Loucy (cell line): ENCODE measurements around the gene NADK.

ENCODE experiments used
- H2AFZ ChIP-seq: fragments of 200-600 bp; sonication (generic); 2 replicates; pipeline ENCODE4 v1.6.0; 2016; ENCODE audit warnings: antibody characterized with exemption, mild to moderate bottlenecking, low read length, moderate library complexity
- H3F3A ChIP-seq: fragments of 200-600 bp; 2 replicates; pipeline ENCODE4 v1.6.0; 2016; ENCODE audit warnings: antibody characterized with exemption, low read depth, mild to moderate bottlenecking
- H3K27me3 ChIP-seq: fragments of 200-600 bp; sonication (generic); 2 replicates; pipeline ENCODE4 v1.6.1; 2014; ENCODE audit warnings: low read length, mild to moderate bottlenecking; ENCODE audit not compliant: insufficient read depth, poor library complexity, severe bottlenecking
- H3K36me3 ChIP-seq: fragments of 200-600 bp; sonication (generic); 2 replicates; pipeline ENCODE4 v1.6.1; 2016; ENCODE audit warnings: low read length; ENCODE audit not compliant: insufficient read depth
- H3K4me1 ChIP-seq: fragments of 200-600 bp; sonication (generic); 2 replicates; pipeline ENCODE4 v1.5.1; 2014; ENCODE audit warnings: low read length, mild to moderate bottlenecking; ENCODE audit not compliant: insufficient read depth, poor library complexity, severe bottlenecking
- H3K4me2 ChIP-seq: fragments of 200-600 bp; sonication (generic); 2 replicates; pipeline ENCODE4 v1.6.0; 2014; ENCODE audit warnings: antibody characterized with exemption, low read length, low read depth, mild to moderate bottlenecking; ENCODE audit not compliant: poor library complexity, severe bottlenecking
- H3K4me3 ChIP-seq: fragments of 200-600 bp; sonication (generic); 2 replicates; pipeline ENCODE4 v1.5.1; 2014; ENCODE audit warnings: low read length, mild to moderate bottlenecking, mixed read lengths; ENCODE audit not compliant: poor library complexity, severe bottlenecking
- H3K79me2 ChIP-seq: fragments of 200-600 bp; sonication (generic); 2 replicates; pipeline ENCODE4 v1.6.1; 2014; ENCODE audit warnings: low read length; ENCODE audit not compliant: insufficient read depth
- H3K9ac ChIP-seq: fragments of 200-600 bp; sonication (generic); 2 replicates; pipeline ENCODE4 v1.6.0; 2014; ENCODE audit warnings: mild to moderate bottlenecking, low read depth, low read length, moderate library complexity; ENCODE audit not compliant: poor library complexity, severe bottlenecking
- H3K9me2 ChIP-seq: fragments of 200-600 bp; sonication (generic); replicated peaks from 2 replicates; pipeline ENCODE4 v1.6.1; 2016; ENCODE audit warnings: low read depth, low read length, mixed read lengths
- H3K9me3 ChIP-seq: fragments of 200-600 bp; sonication (generic); 2 replicates; pipeline ENCODE4 v1.6.1; 2014; ENCODE audit warnings: mild to moderate bottlenecking, antibody characterized with exemption, low read length, low read depth; ENCODE audit not compliant: insufficient read depth
- H4K20me1 ChIP-seq: fragments of 200-600 bp; sonication (generic); 2 replicates; pipeline ENCODE4 v1.6.0; 2014; ENCODE audit warnings: antibody characterized with exemption, low read length, mild to moderate bottlenecking; ENCODE audit not compliant: insufficient read depth, poor library complexity, severe bottlenecking
- EZH2phosphoT487 ChIP-seq: fragments of 200-600 bp; IDR thresholded peaks from 2 replicates; pipeline ENCODE4 v1.6.1; 2018; ENCODE audit warnings: antibody characterized with exemption, mild to moderate bottlenecking, moderate library complexity, borderline replicate concordance
- TF ChIP-seq, protein P1 (sequence below): fragments of 200-600 bp; sonication (generic); conservative IDR thresholded peaks from 2 replicates; pipeline ENCODE4 v1.5.1; 2014; ENCODE audit warnings: mild to moderate bottlenecking, antibody characterized with exemption, low read length

The NADK gene

DNA sequence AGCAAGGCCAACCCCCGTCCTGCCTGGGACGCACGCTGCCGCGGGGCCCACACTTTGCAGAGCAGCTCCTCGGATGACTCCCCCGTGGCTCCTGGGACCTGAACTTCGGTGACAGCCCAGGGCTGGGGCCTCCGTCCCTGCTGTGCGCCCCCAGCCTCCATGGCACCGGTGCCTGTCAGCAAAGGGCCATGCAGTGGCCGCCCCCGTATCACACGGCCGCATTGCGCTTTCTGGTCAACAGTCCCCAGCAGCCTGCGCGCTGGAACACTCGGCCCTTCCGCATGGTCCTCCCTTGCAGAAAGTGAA is 18.0 kb downstream of the NADK start:
- no peak overlapping the region for H3K4me2 ChIP-seq
- no peaks in the 10 kb centered on the region for H3K9me3 ChIP-seq
- no peaks in the 10 kb centered on the region for H3K79me2 ChIP-seq
- TF ChIP-seq, protein P1, sequence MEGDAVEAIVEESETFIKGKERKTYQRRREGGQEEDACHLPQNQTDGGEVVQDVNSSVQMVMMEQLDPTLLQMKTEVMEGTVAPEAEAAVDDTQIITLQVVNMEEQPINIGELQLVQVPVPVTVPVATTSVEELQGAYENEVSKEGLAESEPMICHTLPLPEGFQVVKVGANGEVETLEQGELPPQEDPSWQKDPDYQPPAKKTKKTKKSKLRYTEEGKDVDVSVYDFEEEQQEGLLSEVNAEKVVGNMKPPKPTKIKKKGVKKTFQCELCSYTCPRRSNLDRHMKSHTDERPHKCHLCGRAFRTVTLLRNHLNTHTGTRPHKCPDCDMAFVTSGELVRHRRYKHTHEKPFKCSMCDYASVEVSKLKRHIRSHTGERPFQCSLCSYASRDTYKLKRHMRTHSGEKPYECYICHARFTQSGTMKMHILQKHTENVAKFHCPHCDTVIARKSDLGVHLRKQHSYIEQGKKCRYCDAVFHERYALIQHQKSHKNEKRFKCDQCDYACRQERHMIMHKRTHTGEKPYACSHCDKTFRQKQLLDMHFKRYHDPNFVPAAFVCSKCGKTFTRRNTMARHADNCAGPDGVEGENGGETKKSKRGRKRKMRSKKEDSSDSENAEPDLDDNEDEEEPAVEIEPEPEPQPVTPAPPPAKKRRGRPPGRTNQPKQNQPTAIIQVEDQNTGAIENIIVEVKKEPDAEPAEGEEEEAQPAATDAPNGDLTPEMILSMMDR, result no peak
- no peak for TF ChIP-seq EZH2phosphoT487
- no peaks in the 10 kb centered on the region for H3F3A ChIP-seq
- H3K36me3 ChIP-seq, result peaks cover 53% of the 10 kb centered on the region; the same call in 1 of the 2 replicates
- no peaks in the 10 kb centered on the region for H4K20me1 ChIP-seq
- no peaks in the 10 kb centered on the region for H3K9me2 ChIP-seq
- H3K4me1 ChIP-seq, result no peaks in the 10 kb centered on the region
- no peak overlapping the region for H3K9ac ChIP-seq
- no peaks in the 10 kb centered on the region for H3K27me3 ChIP-seq
- H2AFZ ChIP-seq, result no peak overlapping the region
- H3K4me3 ChIP-seq, result no peak overlapping the region

DNA sequence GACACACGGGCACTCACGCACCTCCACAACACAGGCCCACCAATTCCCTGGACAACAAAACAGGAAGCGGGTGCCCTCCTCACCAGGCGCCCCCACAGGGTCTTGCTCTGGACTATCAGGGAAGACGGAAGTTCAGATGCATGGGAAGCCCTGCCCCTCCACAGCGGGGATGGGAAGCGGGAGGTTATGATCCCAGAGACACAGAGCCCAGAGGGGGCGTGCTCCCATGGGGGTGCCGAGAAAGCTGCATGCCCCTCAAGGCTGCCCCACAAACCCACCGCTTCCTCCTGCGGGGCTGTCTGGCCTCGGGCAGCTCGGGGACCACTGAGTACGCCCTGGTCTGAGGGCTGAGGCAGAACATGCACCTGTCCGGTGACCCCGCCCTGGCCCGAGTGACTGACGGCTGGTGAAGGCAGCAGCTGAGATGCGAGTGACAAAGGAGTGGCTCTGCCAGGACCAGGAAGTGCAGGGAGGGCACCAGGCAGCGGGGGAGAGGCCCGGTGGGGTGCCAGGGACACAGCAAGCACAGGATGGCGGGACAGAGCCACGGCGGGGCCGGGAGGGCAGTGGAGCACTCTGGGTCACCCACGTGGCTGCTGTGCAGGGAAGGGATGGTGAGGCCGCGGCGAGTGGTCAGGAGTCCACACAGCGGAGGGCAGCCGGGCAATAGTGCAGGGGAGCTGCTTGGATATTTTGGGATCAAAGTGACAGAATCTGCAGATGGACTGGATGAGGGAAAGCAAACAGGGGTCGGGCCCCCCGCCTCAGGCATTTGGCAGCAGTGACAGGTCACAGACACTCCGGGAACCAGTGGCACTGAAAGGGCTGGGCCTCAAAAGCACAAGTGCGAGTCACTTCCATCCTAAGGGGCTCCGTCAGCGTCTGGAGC is 18.6 kb downstream of the NADK start:
- no peak overlapping the region for H3K4me3 ChIP-seq
- H3K79me2 ChIP-seq, result no peaks in the 10 kb centered on the region
- H4K20me1 ChIP-seq, result no peaks in the 10 kb centered on the region
- H3K9me3 ChIP-seq, result no peaks in the 10 kb centered on the region
- H2AFZ ChIP-seq, result no peak overlapping the region
- H3K9ac ChIP-seq, result no peak overlapping the region
- no peak overlapping the region for H3K4me2 ChIP-seq
- no peaks in the 10 kb centered on the region for H3F3A ChIP-seq
- TF ChIP-seq, protein P1, result no peak
- TF ChIP-seq EZH2phosphoT487, result no peak
- no peaks in the 10 kb centered on the region for H3K4me1 ChIP-seq
- H3K36me3 ChIP-seq, result peaks cover 52% of the 10 kb centered on the region; the same call in 1 of the 2 replicates
- H3K27me3 ChIP-seq, result no peaks in the 10 kb centered on the region
- no peaks in the 10 kb centered on the region for H3K9me2 ChIP-seq

DNA sequence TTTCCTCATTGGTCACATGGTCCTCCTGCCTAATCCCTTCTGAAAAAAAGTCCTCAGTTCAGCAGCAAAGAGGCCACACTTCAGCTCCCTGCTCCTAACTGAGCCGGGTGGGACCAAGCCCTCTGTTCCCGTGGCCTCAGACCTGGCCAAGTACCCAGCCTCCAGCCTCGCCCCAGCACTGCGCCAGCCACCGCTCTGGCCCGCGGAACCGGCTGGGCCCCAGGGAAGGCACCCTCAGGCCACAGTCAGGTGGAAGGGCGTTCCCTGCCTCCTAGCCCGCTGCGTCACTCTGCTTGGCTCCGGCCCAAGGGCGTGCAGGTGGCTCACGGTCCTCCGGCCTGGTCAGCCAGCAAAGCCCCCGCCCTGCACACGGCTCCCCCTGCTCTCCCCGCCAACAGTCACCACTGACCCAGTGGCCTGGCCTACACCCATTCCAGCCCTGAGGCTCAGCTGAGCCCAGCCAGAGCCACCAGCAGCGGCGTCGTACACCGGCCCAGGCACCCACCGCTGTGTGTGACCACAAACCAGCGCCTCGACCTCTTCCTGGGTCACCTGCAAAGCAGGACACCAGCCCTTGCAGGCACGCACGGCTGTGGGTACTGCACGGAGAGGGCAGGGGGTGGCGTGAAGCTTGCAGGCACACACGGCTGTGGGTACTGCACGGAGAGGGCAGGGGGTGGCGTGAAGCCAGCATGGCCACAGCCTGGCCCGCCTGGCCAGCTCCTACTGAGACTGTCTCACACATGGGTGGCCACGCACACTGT is 19.4 kb downstream of the NADK start:
- Histone ChIP-seq H3F3A (no peaks in the 10 kb centered on the region), H3K79me2 (no peaks in the 10 kb centered on the region), H3K9me2 (no peaks in the 10 kb centered on the region), H3K4me2 (no peak overlapping the region), H3K4me3 (no peak overlapping the region), H3K9ac (no peak overlapping the region), H3K36me3 (peaks cover 58% of the 10 kb centered on the region; the same call in 1 of the 2 replicates), H3K9me3 (no peaks in the 10 kb centered on the region), H4K20me1 (no peaks in the 10 kb centered on the region), H3K4me1 (no peaks in the 10 kb centered on the region), H3K27me3 (no peaks in the 10 kb centered on the region), H2AFZ (no peak overlapping the region)
- no peak for TF ChIP-seq EZH2phosphoT487
- TF ChIP-seq, protein P1, result no peak
